HepG2 (cell line): ENCODE data around the gene TEAD1. TPM values are rescaled to one million over a fixed set of nuclear protein-coding genes. Genes with fewer than 3 reads are reported as not detected.
A peak's percentile ranks its signal among the peaks of the same experiment; 100 is the strongest.

Experiments used
- ATAC-seq: fragments of 200-7000 bp; cut with Tn5 transposase; 3 replicates; pipeline ENCODE4 v1.9.1; 2020; ENCODE audit warnings: mild to moderate bottlenecking, moderate library complexity
- BruUV-seq: library from RNA; stranded (reverse); fragments of 400-500 nt; replicated peaks from 2 replicates; lab custom pipeline; 2021; lab: Mats Ljungman, UMichigan
- CTCF ChIA-PET: fragments of 300-600 bp; formaldehyde crosslinking; extraction: SDS; loops from one replicate; lab custom pipeline; 2021; ENCODE audit warnings: low total read pairs, inconsistent platforms, low intra/inter-chr PET ratio; lab: Yijun Ruan, JAX
- POLR2A ChIA-PET: fragments of 350-600 bp; sonication (Branson Sonifier 250); formaldehyde crosslinking; loops from one replicate; lab custom pipeline; 2020; ENCODE audit warnings: antibody characterized with exemption, inconsistent platforms; lab: Yijun Ruan, JAX
- DNase-seq: peaks from one replicate; pipeline ENCODE4 v3.0.0-alpha.2; 2015; ENCODE audit warnings: low spot score
- FAIRE-seq: peaks from 3 replicates; lab custom pipeline; 2011; peaks lifted over from hg19 to GRCh38; lab: Jason Lieb, UNC
- H2AFZ ChIP-seq: one replicate; pipeline ENCODE4 v1.6.1; 2011; ENCODE audit warnings: low read length, inconsistent platforms
- H3K27ac ChIP-seq: fragments of 300-600 bp; 3 replicates; pipeline ENCODE4 v1.8.0; 2011; ENCODE audit warnings: mixed run types, mild to moderate bottlenecking, mixed read lengths, low read length, inconsistent platforms; ENCODE audit not compliant: insufficient read depth; ENCODE audit errors: extremely low read length
- H3K27me3 ChIP-seq, 2 experiments: fragments of 200-600 bp in 1 of 2; 2 replicates in 1 of 2; 3 replicates in 1 of 2; pipeline versions ENCODE4 v1.6.0 to v1.8.0; 2011; ENCODE audit warnings: low read length in 2 of 2, mild to moderate bottlenecking in 2 of 2, moderate library complexity in 2 of 2, inconsistent platforms in 1 of 2; ENCODE audit not compliant: insufficient read depth in 2 of 2, control insufficient read depth in 1 of 2
- H3K36me3 ChIP-seq, 2 experiments: fragments of 200-600 bp in 1 of 2; replicated peaks in 1 of 2; 2 replicates in 1 of 2; 3 replicates in 1 of 2; pipeline versions ENCODE4 v1.5.1 to v1.8.0; 2011; ENCODE audit warnings: low read length in 2 of 2, inconsistent platforms in 1 of 2; ENCODE audit not compliant: insufficient read depth in 2 of 2, control insufficient read depth in 1 of 2
- H3K4me1 ChIP-seq: 2 replicates; pipeline ENCODE4 v1.5.1; 2012; ENCODE audit warnings: low read length, inconsistent platforms; ENCODE audit not compliant: insufficient read depth
- H3K4me2 ChIP-seq: 2 replicates; pipeline ENCODE4 v1.6.0; 2011; ENCODE audit warnings: low read depth, low read length, inconsistent platforms
- H3K4me3 ChIP-seq, 3 experiments: fragments of 200-600 bp in 1 of 3; sonication (generic), shearing (Covaris generic) in 1 of 3; replicated peaks in 1 of 3; 2 replicates each; pipeline ENCODE4 v1.5.1; 2011 to 2016; ENCODE audit warnings: low read length in 3 of 3, inconsistent platforms in 2 of 3, low read depth in 2 of 3, mild to moderate bottlenecking in 2 of 3, control low read depth in 1 of 3, mixed read lengths in 1 of 3; ENCODE audit not compliant: insufficient read depth in 1 of 3
- H3K79me2 ChIP-seq: one replicate; pipeline ENCODE4 v1.6.1; 2011; ENCODE audit warnings: low read length, inconsistent platforms; ENCODE audit not compliant: insufficient read depth
- H3K9ac ChIP-seq: 2 replicates; pipeline ENCODE4 v1.6.0; 2011; ENCODE audit warnings: mild to moderate bottlenecking, low read depth, low read length, inconsistent platforms; ENCODE audit not compliant: insufficient read depth
- H3K9me3 ChIP-seq: 2 replicates; pipeline ENCODE4 v1.5.1; 2012; ENCODE audit warnings: mild to moderate bottlenecking, low read length
- H4K20me1 ChIP-seq: 2 replicates; pipeline ENCODE4 v1.6.0; 2011; ENCODE audit warnings: inconsistent platforms, mild to moderate bottlenecking, low read length, moderate library complexity; ENCODE audit not compliant: insufficient read depth
- ADNP ChIP-seq: sonication (generic); formaldehyde crosslinking; IDR thresholded peaks from 2 replicates; pipeline ENCODE4 v1.4.0; 2020; ENCODE audit warnings: missing genetic modification reagents
- BCL6 ChIP-seq: IDR thresholded peaks from 2 replicates; pipeline ENCODE4 v1.6.1; 2016; ENCODE audit warnings: missing genetic modification reagents, missing compliant biosample characterization
- IKZF1 ChIP-seq: fragments of 450-650 bp; IDR thresholded peaks from 2 replicates; pipeline ENCODE4 v1.7.1; 2016
- PLRG1 ChIP-seq: fragments of 450-650 bp; conservative IDR thresholded peaks from 2 replicates; pipeline ENCODE4 v1.6.1; 2016
- ZNF335 ChIP-seq: sonication (generic); formaldehyde crosslinking; IDR thresholded peaks from 2 replicates; pipeline ENCODE4 v1.4.0; 2020; ENCODE audit warnings: missing genetic modification reagents
- ZNF629 ChIP-seq: sonication (generic); formaldehyde crosslinking; conservative IDR thresholded peaks from 2 replicates; pipeline ENCODE4 v1.5.0; 2020; ENCODE audit warnings: missing genetic modification reagents
- ZNF766 ChIP-seq: sonication (generic); formaldehyde crosslinking; IDR thresholded peaks from 2 replicates; pipeline ENCODE4 v1.5.0; 2020; ENCODE audit warnings: missing genetic modification reagents, borderline replicate concordance
- WGBS: methylation state at CpG from one replicate; pipeline ENCODE4 v1.1.6; 2017; ENCODE audit warnings: low lambda C conversion rate; 5-methylcytosine and 5-hydroxymethylcytosine counted together
- in situ Hi-C: cut with HindIII; loops from 2 replicates; pipeline ENCODE4 v1.10.0; 2017; ENCODE audit warnings: low pct_unique_long_range_greater_than_20kb; ENCODE audit not compliant: extremely low pct_ligation_motif_present
- intact Hi-C: fragments of 100-400 bp; cut with micrococcal nuclease; formaldehyde crosslinking; loops from one replicate; pipeline ENCODE4 v1.10.0; 2022; ENCODE audit not compliant: unreplicated experiment
- polyA plus RNA-seq, 8 experiments: library from polyadenylated mRNA; depleted of rRNA in 3 of 8; stranded (reverse) in 7 of 8; unstranded in 1 of 8; fragments of >200 nt; fragmentation: Illumina TruSeq in 4 of 8; extraction: Trizol in 4 of 8; gene quantifications; 2 replicates each; pipeline versions ENCODE4 v1.2.1 to v1.2.3, GENCODE V29; 2011 to 2016; ENCODE audit warnings: low read depth in 4 of 8, missing spikeins in 1 of 8, mixed read lengths in 1 of 8; ENCODE audit not compliant: insufficient read depth in 1 of 8
- total RNA-seq, 5 experiments: library from RNA; depleted of rRNA; stranded (reverse); fragments of >200 nt; fragmentation: Illumina TruSeq; extraction: Trizol; gene quantifications; 2 replicates each; pipeline ENCODE4 v1.2.3, GENCODE V29; 2016; ENCODE audit warnings: low read depth in 1 of 5
- TF ChIP-seq, protein P1 (sequence below): sonication (generic); formaldehyde crosslinking; IDR thresholded peaks from 2 replicates; pipeline ENCODE4 v1.5.1; 2020; ENCODE audit warnings: mild to moderate bottlenecking, missing genetic modification reagents

Gene TEAD1
- total and polyA plus RNA-seq, 2 of the 13 experiments (the other 11 are each of a cell fraction or from before 2014, with no cell fraction given): 20.1 to 30.5 TPM

DNA sequence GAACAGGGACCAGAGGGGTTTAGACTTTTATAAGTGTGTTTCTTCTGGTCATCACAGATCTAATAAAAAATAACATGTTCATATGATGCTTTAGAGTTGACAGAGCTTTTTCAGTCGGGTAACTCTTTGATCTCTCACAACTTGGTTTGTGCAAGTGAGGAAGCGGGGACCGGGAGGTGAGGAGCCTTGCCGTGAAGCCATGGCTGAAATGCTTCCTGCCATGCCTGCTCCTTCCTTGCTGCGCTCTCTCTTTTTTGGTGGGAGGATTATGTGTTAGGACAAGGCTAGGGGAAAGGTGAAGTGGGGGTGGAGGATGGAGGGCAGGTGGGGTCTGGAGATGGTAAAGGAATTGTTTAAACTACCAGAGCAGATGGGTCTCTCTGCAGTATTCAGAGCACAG is 23.8 kb downstream of the TEAD1 start (continued):
- no peak for TF ChIP-seq PLRG1

DNA sequence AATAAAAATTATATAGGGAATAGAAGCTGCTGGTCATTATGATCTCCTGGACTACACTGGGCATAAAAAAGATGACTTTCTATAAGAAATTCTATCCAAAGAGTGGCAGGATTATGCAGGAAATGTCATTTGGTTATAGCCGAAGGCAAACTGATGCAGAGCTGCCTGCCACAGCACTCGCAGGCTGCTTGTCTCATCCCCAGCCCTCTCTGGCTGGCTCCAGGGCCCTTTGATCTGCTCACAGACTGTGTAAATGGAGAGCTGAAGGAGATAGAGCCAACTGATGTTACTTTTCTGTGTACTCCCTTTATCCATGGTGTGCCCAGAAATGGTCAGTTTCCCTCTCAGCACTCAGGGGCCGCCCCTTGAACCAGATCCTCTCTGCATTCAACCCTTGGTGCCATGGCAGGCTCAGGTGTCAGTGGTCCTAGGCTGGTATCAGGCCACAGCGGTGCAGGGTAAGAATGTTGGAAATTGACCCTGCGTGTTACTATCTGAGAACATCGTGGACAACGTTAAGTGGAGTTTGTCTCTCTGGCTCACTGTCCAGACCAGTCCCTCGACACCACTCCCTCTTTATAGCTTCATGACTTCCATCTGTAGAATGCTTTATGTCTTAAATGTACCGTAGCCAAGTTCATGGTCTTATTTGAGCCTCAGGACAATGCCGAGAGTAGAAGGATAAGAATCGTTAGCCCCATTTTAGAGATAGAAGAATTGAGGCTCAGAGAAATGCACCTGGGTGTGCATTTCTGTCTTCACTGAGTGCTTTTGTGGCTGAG is 27.8 kb downstream of the TEAD1 start:
- 0 out of 2 replicates have a peak, but pooled peaks cover 8% of the 10 kb centered on the region for H4K20me1 ChIP-seq
- no peak overlapping the region for H3K27ac ChIP-seq
- ATAC-seq: peak; percentile 56
- no peak overlapping the region for H3K9ac ChIP-seq
- peaks cover 2 to 12% of the 10 kb centered on the region in 2 experiments; a peak in 4 of 5 replicates for H3K36me3 ChIP-seq
- CTCF ChIA-PET: no interaction called here
- H2AFZ ChIP-seq: no peak overlapping the region
- no peak for DNase-seq
- H3K4me1 ChIP-seq: peaks cover 20% of the 10 kb centered on the region
- H3K79me2 ChIP-seq: peaks cover 81% of the 10 kb centered on the region
- H3K4me2 ChIP-seq: no peak overlapping the region
- H3K9me3 ChIP-seq: no peaks in the 10 kb centered on the region
- H3K4me3 ChIP-seq: no peak overlapping the region
- BruUV-seq: no TSS peak
- intact Hi-C loops (no loop called here), in situ Hi-C loops (no loop called here)
- 95% methylated on average over 11 of the region's 11 CpGs for WGBS
- TF ChIP-seq, protein P1, sequence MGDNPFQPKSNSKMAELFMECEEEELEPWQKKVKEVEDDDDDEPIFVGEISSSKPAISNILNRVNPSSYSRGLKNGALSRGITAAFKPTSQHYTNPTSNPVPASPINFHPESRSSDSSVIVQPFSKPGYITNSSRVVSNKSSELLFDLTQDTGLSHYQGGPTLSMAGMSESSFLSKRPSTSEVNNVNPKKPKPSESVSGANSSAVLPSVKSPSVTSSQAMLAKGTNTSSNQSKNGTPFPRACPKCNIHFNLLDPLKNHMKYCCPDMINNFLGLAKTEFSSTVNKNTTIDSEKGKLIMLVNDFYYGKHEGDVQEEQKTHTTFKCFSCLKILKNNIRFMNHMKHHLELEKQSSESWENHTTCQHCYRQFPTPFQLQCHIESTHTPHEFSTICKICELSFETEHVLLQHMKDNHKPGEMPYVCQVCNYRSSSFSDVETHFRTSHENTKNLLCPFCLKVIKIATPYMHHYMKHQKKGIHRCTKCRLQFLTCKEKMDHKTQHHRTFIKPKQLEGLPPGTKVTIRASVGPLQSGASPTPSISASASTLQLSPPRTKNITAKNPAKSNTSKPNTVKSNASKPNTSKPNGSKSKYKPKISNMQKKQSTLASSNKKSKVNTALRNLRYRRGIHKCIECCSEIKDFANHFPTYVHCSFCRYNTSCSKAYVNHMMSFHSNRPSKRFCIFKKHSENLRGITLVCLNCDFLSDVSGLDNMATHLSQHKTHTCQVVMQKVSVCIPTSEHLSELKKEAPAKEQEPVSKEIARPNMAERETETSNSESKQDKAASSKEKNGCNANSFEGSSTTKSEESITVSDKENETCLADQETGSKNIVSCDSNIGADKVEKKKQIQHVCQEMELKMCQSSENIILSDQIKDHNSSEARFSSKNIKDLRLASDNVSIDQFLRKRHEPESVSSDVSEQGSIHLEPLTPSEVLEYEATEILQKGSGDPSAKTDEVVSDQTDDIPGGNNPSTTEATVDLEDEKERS: no peak
- TF ChIP-seq IKZF1 (no peak), ADNP (no peak), ZNF629 (CRISPR knock-in tag) (0 out of 2 replicates have a peak, but pooled peaks have one; percentile 28), ZNF766 (no peak), ZNF335 (CRISPR knock-in tag) (no peak), BCL6 (CRISPR knock-in tag) (no peak)
- FAIRE-seq: no peak
- POLR2A ChIA-PET: no interaction called here
- no peaks in the 10 kb centered on the region for H3K27me3 ChIP-seq
